ENCODE results near the gene POU2F3.

- TF ChIP-seq EZH2 (IDR thresholded peaks at IDR 0.05; ENCODE audit: low read length, missing control alignments) (no peak), CTCF (conservative IDR thresholded peaks at IDR 0.05 in 1 of 2, IDR thresholded peaks at IDR 0.05 in 1 of 2; ENCODE audit: low read depth in 1 of 2, low read length in 2 of 2) (no peak)
Measured at GRCh38 chr11:120358729-120359128, 118.8 kb downstream of the POU2F3 start.
